Gastroesophageal sphincter (tissue), 4 donors: ENCODE data around the gene NOD2. TPM values are rescaled to one million over a fixed set of nuclear protein-coding genes. Genes with fewer than 3 reads are reported as not detected.

Experiments
- ATAC-seq: fragments of 150-250 bp; one replicate; pipeline ENCODE4 v1.9.1; 2016; ENCODE audit warnings: mild to moderate bottlenecking, moderate library complexity
- H3K27ac ChIP-seq, 4 donors: fragments of 200-600 bp; sonication (generic) in 3 of 4; 1 replicate in 3 of 4; 2 replicates in 1 of 4; pipeline ENCODE4 v1.5.1; 2016 to 2019
- H3K27me3 ChIP-seq: fragments of 200-600 bp; sonication (generic); one replicate; pipeline ENCODE4 v1.5.1; 2019
- H3K36me3 ChIP-seq, 2 donors: fragments of 200-600 bp; sonication (generic); one replicate each; pipeline ENCODE4 v1.5.1; 2019; ENCODE audit warnings: control low read depth in 1 of 2
- H3K4me1 ChIP-seq, 3 donors: fragments of 200-600 bp; sonication (generic); 1 replicate in 2 of 3; 2 replicates in 1 of 3; pipeline ENCODE4 v1.5.1; 2016 to 2019; ENCODE audit warnings: control low read depth in 2 of 3
- H3K4me3 ChIP-seq, 2 donors: fragments of 200-600 bp; sonication (generic); one replicate each; pipeline ENCODE4 v1.5.1; 2019; ENCODE audit warnings: mild to moderate bottlenecking in 1 of 2, moderate library complexity in 1 of 2
- H3K9me3 ChIP-seq, 3 donors: fragments of 200-600 bp; sonication (generic); one replicate each; pipeline ENCODE4 v1.5.1; 2017 to 2019; ENCODE audit warnings: control low read depth in 2 of 3
- EP300 ChIP-seq: sonication (generic); formaldehyde crosslinking; IDR thresholded peaks from one replicate; pipeline ENCODE4 v1.6.1; 2017; ENCODE audit warnings: antibody characterized with exemption, mild to moderate bottlenecking
- POLR2A ChIP-seq, 2 donors: fragments of 450-650 bp; IDR thresholded peaks; one replicate each; pipeline ENCODE4 v1.6.1; 2017; ENCODE audit warnings: antibody characterized with exemption in 2 of 2, mild to moderate bottlenecking in 2 of 2, moderate library complexity in 1 of 2
- POLR2AphosphoS5 ChIP-seq: sonication (generic); formaldehyde crosslinking; IDR thresholded peaks from one replicate; pipeline ENCODE4 v1.6.1; 2017; ENCODE audit warnings: antibody characterized with exemption
- whole genome bisulfite sequencing, 2 donors: methylation state at CpG; one replicate each; pipeline ENCODE4 v1.1.5; 2018; ENCODE audit warnings: low coverage in 1 of 2; 5-methylcytosine and 5-hydroxymethylcytosine counted together
- total RNA-seq, 4 donors: library from RNA; depleted of rRNA; stranded (reverse); fragments of >200 nt; gene quantifications; one replicate each; pipeline ENCODE4 v1.1.0, GENCODE V29; 2016
- TF ChIP-seq, protein P1 (sequence below), 4 experiments: fragments of 200-600 bp in 2 of 4; fragments of 450-650 bp in 2 of 4; sonication (generic) in 1 of 4; IDR thresholded peaks; one replicate each; pipeline ENCODE4 v1.5.1; 2017 to 2019; ENCODE audit warnings: antibody characterized with exemption in 4 of 4, mild to moderate bottlenecking in 2 of 4, moderate library complexity in 2 of 4

The NOD2 gene
- total RNA-seq, 4 donors from 2014 or later, result 0.82 to 5.9 (median 3.5) TPM

DNA sequence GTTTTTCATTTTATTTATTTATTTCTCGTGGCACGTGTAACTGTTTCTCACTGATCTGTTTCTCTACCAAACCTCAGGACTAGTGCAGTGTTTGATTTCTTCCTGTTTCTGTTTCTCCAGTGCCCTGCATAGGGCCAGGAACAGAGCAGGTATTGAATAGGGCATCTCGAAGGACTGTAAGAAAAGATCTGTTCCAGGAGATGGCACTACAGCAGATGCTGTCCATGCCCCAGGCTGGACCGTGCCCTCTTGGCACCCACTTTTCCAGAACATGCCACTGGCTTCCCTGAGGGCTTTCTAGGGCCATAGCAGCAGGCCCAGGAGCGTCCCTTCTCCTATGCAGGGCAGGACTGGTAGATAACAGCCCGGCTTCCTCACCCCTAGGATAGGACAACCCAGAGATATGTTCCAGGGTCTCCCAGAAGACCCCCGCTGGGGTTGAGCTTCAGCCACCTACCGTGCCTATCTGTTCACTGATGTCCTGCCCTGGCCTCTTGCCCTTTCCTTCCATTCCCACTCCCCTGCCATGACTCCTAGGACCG, 16.7 kb upstream of the NOD2 start:
- no peaks in the 10 kb centered on the region for H3K4me1 ChIP-seq
- no peak overlapping the region for H3K27ac ChIP-seq
- H3K9me3 ChIP-seq, result peaks cover 0 to 23% (median 0%) of the 10 kb centered on the region in 3 donors
- peaks cover 7% of the 10 kb centered on the region for H3K27me3 ChIP-seq
- TF ChIP-seq, protein P1, sequence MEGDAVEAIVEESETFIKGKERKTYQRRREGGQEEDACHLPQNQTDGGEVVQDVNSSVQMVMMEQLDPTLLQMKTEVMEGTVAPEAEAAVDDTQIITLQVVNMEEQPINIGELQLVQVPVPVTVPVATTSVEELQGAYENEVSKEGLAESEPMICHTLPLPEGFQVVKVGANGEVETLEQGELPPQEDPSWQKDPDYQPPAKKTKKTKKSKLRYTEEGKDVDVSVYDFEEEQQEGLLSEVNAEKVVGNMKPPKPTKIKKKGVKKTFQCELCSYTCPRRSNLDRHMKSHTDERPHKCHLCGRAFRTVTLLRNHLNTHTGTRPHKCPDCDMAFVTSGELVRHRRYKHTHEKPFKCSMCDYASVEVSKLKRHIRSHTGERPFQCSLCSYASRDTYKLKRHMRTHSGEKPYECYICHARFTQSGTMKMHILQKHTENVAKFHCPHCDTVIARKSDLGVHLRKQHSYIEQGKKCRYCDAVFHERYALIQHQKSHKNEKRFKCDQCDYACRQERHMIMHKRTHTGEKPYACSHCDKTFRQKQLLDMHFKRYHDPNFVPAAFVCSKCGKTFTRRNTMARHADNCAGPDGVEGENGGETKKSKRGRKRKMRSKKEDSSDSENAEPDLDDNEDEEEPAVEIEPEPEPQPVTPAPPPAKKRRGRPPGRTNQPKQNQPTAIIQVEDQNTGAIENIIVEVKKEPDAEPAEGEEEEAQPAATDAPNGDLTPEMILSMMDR (IDR thresholded peaks at IDR 0.05), result no peak
- no peak for ATAC-seq
- H3K36me3 ChIP-seq, result peaks cover 0 to 18% of the 10 kb centered on the region in 2 donors
- 67 to 70% methylated on average over 4 to 5 of the region's 9 CpGs for WGBS, 2 donors
- H3K4me3 ChIP-seq, result no peak overlapping the region

GRCh38 chr16:50677351-50677750, 16.1 kb upstream of the NOD2 start:
- no peak overlapping the region for H3K27ac ChIP-seq
- peaks cover 7% of the 10 kb centered on the region for H3K27me3 ChIP-seq
- H3K9me3 ChIP-seq, result peaks cover 0 to 17% (median 0%) of the 10 kb centered on the region in 3 donors
- TF ChIP-seq EP300, result no peak
- TF ChIP-seq, protein P1 (IDR thresholded peaks at IDR 0.05), result peak in 1 of 4 experiments; percentile 27
- WGBS, 2 donors, result no CpG with 5 or more reads among the region's 7 CpGs
- ATAC-seq, result no peak
- H3K4me3 ChIP-seq, result no peak overlapping the region
- no peaks in the 10 kb centered on the region for H3K4me1 ChIP-seq
- H3K36me3 ChIP-seq, result peaks cover 0 to 12% of the 10 kb centered on the region in 2 donors

- no peak overlapping the region for H3K27ac ChIP-seq
- no peak for ATAC-seq
- H3K4me1 ChIP-seq, result no peaks in the 10 kb centered on the region
- H3K27me3 ChIP-seq, result peaks cover 5% of the 10 kb centered on the region
- H3K36me3 ChIP-seq, result peaks cover 0 to 8% of the 10 kb centered on the region in 2 donors
- no peak overlapping the region for H3K4me3 ChIP-seq
- peaks cover 0 to 5% (median 0%) of the 10 kb centered on the region in 3 donors for H3K9me3 ChIP-seq
- WGBS, 2 donors, result 20% methylated on average over 2 of the region's 3 CpGs; no CpG with 5 or more reads in 1 of the 2 donors
- TF ChIP-seq POLR2AphosphoS5, result no peak
- TF ChIP-seq, protein P1 (IDR thresholded peaks at IDR 0.05), result no peak
- no peak for TF ChIP-seq POLR2A (IDR thresholded peaks at IDR 0.05)
- TF ChIP-seq EP300, result no peak
Observed at GRCh38 chr16:50678531-50678930, 14.9 kb upstream of the NOD2 start.

- Histone ChIP-seq H3K4me1 (no peaks in the 10 kb centered on the region), H3K4me3 (no peak overlapping the region), H3K9me3 (no peaks in the 10 kb centered on the region), H3K27ac (no peak overlapping the region), H3K27me3 (no peaks in the 10 kb centered on the region), H3K36me3 (peaks cover 0 to 1% of the 10 kb centered on the region in 2 donors)
- no peak for ATAC-seq
- TF ChIP-seq POLR2AphosphoS5, result no peak
- no peak for TF ChIP-seq POLR2A (IDR thresholded peaks at IDR 0.05)
- TF ChIP-seq EP300, result no peak
- TF ChIP-seq, protein P1 (IDR thresholded peaks at IDR 0.05), result no peak
- WGBS, 2 donors, result 40 to 76% methylated on average over 1 to 2 of the region's 14 CpGs
Observed at GRCh38 chr16:50679266-50679665, 14.1 kb upstream of the NOD2 start.

GRCh38 chr16:50679676-50680555, 13.5 kb upstream of the NOD2 start:
- 76 to 89% methylated on average over 2 to 4 of the region's 6 CpGs for WGBS, 2 donors
- H3K4me3 ChIP-seq, result peak overlapping the region in 1 of 2 donors; percentile 38
- no peaks in the 10 kb centered on the region for H3K27me3 ChIP-seq
- H3K9me3 ChIP-seq, result no peaks in the 10 kb centered on the region
- TF ChIP-seq, protein P1 (IDR thresholded peaks at IDR 0.05), result no peak
- TF ChIP-seq EP300 (no peak), POLR2AphosphoS5 (no peak), POLR2A (IDR thresholded peaks at IDR 0.05) (no peak)
- H3K4me1 ChIP-seq, result no peaks in the 10 kb centered on the region
- H3K36me3 ChIP-seq, result no peaks in the 10 kb centered on the region
- no peak overlapping the region for H3K27ac ChIP-seq
- ATAC-seq, result no peak
